SK-N-SH treated with all-trans-retinoic acid at 6 μM for 48 hours (cell line): ENCODE results near the gene ENC1.

Experiments
- ATAC-seq: fragments of 200-7000 bp; cut with Tn5 transposase; 3 replicates; pipeline ENCODE4 v1.9.1; 2020; ENCODE audit warnings: mild to moderate bottlenecking, moderate library complexity
- ARNTL ChIP-seq: fragments of 450-650 bp; formaldehyde crosslinking; IDR thresholded peaks from 2 replicates; pipeline ENCODE4 v1.5.0; 2020; ENCODE audit warnings: low read depth, mild to moderate bottlenecking, moderate library complexity, borderline replicate concordance
- BACH2 ChIP-seq: fragments of 250-450 bp; sonication (Bioruptor Pico); IDR thresholded peaks from 2 replicates; pipeline ENCODE4 v1.9.0; 2021; ENCODE audit warnings: mild to moderate bottlenecking, borderline replicate concordance
- CSDC2 ChIP-seq: fragments of 250-450 bp; sonication (Bioruptor Pico); IDR thresholded peaks from 2 replicates; pipeline ENCODE4 v1.5.0; 2020; ENCODE audit warnings: mild to moderate bottlenecking, moderate library complexity
- ESRRG ChIP-seq: fragments of 250-450 bp; sonication (Bioruptor Pico); IDR thresholded peaks from 2 replicates; pipeline ENCODE4 v1.6.1; 2021; ENCODE audit warnings: mild to moderate bottlenecking
- GLIS3 ChIP-seq: fragments of 250-450 bp; sonication (Bioruptor Pico); IDR thresholded peaks from 2 replicates; pipeline ENCODE4 v1.5.0; 2020; ENCODE audit warnings: mild to moderate bottlenecking, moderate library complexity
- ISL1 ChIP-seq: fragments of 250-450 bp; sonication (Bioruptor Pico); IDR thresholded peaks from 2 replicates; pipeline ENCODE4 v2.1.2; 2022; ENCODE audit warnings: mild to moderate bottlenecking, moderate library complexity
- OSR1 ChIP-seq: fragments of 250-450 bp; sonication (Bioruptor Pico); IDR thresholded peaks from 2 replicates; pipeline ENCODE4 v1.8.0; 2022; ENCODE audit warnings: moderate library complexity, mild to moderate bottlenecking, inconsistent platforms
- RARB ChIP-seq: fragments of 250-450 bp; sonication (Bioruptor Pico); IDR thresholded peaks from 2 replicates; pipeline ENCODE4 v1.8.0; 2021; ENCODE audit warnings: mild to moderate bottlenecking, moderate library complexity
- SNAI2 ChIP-seq: fragments of 250-450 bp; sonication (Bioruptor Pico); IDR thresholded peaks from 2 replicates; pipeline ENCODE4 v1.5.0; 2020; ENCODE audit warnings: mild to moderate bottlenecking, moderate library complexity
- TOX ChIP-seq: fragments of 250-450 bp; sonication (Bioruptor Pico); IDR thresholded peaks from 2 replicates; pipeline ENCODE4 v1.8.0; 2021; ENCODE audit warnings: mild to moderate bottlenecking, moderate library complexity, borderline replicate concordance
- ZC3H10 ChIP-seq: fragments of 250-450 bp; sonication (Bioruptor Pico); IDR thresholded peaks from 2 replicates; pipeline ENCODE4 v1.5.1; 2021; ENCODE audit warnings: mild to moderate bottlenecking, moderate library complexity
- ZFP3 ChIP-seq: fragments of 250-450 bp; sonication (Bioruptor Pico); IDR thresholded peaks from 2 replicates; pipeline ENCODE4 v1.5.0; 2020; ENCODE audit warnings: mild to moderate bottlenecking, moderate library complexity
- ZFP30 ChIP-seq: fragments of 450-650 bp; formaldehyde crosslinking; IDR thresholded peaks from 2 replicates; pipeline ENCODE4 v1.5.0; 2022; ENCODE audit warnings: mild to moderate bottlenecking, moderate library complexity
- ZNF565 ChIP-seq: fragments of 450-650 bp; formaldehyde crosslinking; conservative IDR thresholded peaks from 2 replicates; pipeline ENCODE4 v1.5.0; 2020; ENCODE audit warnings: low read depth, mild to moderate bottlenecking, moderate library complexity
- ZNF8 ChIP-seq: fragments of 450-650 bp; formaldehyde crosslinking; IDR thresholded peaks from 2 replicates; pipeline ENCODE4 v1.5.0; 2020; ENCODE audit warnings: mild to moderate bottlenecking, moderate library complexity
- TF ChIP-seq, protein P1 (sequence below): fragments of 250-450 bp; sonication (Bioruptor Pico); IDR thresholded peaks from 2 replicates; pipeline ENCODE4 v1.8.0; 2021; ENCODE audit warnings: low read depth, mild to moderate bottlenecking, moderate library complexity, borderline replicate concordance
- TF ChIP-seq, protein P2 (sequence below): fragments of 250-450 bp; sonication (Bioruptor Pico); IDR thresholded peaks from 2 replicates; pipeline ENCODE4 v1.5.1; 2020; ENCODE audit warnings: low read depth, mild to moderate bottlenecking, moderate library complexity
- TF ChIP-seq, protein P3 (sequence below): fragments of 250-450 bp; sonication (Bioruptor Pico); IDR thresholded peaks from 2 replicates; pipeline ENCODE4 v1.8.0; 2020; ENCODE audit warnings: mild to moderate bottlenecking, moderate library complexity, borderline replicate concordance
- TF ChIP-seq, protein P4 (sequence below): fragments of 250-450 bp; sonication (Bioruptor Pico); IDR thresholded peaks from 2 replicates; pipeline ENCODE4 v1.5.0; 2020; ENCODE audit warnings: mild to moderate bottlenecking, moderate library complexity

The ENC1 gene

DNA sequence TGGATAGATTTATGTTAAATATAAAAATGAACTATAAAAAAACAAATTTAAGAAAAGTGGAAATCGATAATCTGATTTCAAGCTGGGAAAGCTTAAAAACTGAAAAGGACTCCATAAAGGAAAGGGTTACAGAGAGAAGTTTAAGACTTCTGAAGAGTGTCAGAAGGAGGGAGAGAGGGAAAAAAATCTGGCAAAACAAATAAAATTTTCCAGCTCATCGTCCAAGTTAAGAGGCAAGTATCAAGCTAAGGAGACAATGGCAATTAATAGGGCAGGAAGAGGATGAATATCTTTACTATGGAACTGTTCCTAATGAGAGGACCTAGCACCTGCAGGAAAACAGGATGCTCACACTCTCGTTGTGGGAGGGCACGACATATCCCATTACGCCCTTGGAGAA, 24.0 kb upstream of the ENC1 start:
- TF ChIP-seq ZC3H10 (CRISPR knock-in tag) (no peak), ESRRG (no peak), ZFP30 (CRISPR knock-in tag) (no peak), TOX (CRISPR knock-in tag) (no peak), BACH2 (CRISPR knock-in tag) (no peak), SNAI2 (CRISPR knock-in tag) (no peak), OSR1 (no peak)
- TF ChIP-seq, protein P1, sequence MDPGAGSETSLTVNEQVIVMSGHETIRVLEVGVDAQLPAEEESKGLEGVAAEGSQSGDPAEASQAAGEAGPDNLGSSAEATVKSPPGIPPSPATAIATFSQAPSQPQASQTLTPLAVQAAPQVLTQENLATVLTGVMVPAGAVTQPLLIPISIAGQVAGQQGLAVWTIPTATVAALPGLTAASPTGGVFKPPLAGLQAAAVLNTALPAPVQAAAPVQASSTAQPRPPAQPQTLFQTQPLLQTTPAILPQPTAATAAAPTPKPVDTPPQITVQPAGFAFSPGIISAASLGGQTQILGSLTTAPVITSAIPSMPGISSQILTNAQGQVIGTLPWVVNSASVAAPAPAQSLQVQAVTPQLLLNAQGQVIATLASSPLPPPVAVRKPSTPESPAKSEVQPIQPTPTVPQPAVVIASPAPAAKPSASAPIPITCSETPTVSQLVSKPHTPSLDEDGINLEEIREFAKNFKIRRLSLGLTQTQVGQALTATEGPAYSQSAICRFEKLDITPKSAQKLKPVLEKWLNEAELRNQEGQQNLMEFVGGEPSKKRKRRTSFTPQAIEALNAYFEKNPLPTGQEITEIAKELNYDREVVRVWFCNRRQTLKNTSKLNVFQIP (CRISPR knock-in tag): no peak
- TF ChIP-seq, protein P2, sequence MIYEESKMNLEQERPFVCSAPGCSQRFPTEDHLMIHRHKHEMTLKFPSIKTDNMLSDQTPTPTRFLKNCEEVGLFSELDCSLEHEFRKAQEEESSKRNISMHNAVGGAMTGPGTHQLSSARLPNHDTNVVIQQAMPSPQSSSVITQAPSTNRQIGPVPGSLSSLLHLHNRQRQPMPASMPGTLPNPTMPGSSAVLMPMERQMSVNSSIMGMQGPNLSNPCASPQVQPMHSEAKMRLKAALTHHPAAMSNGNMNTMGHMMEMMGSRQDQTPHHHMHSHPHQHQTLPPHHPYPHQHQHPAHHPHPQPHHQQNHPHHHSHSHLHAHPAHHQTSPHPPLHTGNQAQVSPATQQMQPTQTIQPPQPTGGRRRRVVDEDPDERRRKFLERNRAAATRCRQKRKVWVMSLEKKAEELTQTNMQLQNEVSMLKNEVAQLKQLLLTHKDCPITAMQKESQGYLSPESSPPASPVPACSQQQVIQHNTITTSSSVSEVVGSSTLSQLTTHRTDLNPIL (CRISPR knock-in tag): no peak
- TF ChIP-seq, protein P3, sequence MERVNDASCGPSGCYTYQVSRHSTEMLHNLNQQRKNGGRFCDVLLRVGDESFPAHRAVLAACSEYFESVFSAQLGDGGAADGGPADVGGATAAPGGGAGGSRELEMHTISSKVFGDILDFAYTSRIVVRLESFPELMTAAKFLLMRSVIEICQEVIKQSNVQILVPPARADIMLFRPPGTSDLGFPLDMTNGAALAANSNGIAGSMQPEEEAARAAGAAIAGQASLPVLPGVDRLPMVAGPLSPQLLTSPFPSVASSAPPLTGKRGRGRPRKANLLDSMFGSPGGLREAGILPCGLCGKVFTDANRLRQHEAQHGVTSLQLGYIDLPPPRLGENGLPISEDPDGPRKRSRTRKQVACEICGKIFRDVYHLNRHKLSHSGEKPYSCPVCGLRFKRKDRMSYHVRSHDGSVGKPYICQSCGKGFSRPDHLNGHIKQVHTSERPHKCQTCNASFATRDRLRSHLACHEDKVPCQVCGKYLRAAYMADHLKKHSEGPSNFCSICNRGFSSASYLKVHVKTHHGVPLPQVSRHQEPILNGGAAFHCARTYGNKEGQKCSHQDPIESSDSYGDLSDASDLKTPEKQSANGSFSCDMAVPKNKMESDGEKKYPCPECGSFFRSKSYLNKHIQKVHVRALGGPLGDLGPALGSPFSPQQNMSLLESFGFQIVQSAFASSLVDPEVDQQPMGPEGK (CRISPR knock-in tag): no peak
- TF ChIP-seq, all 23 proteins: peak for 0
- ATAC-seq: no peak

DNA sequence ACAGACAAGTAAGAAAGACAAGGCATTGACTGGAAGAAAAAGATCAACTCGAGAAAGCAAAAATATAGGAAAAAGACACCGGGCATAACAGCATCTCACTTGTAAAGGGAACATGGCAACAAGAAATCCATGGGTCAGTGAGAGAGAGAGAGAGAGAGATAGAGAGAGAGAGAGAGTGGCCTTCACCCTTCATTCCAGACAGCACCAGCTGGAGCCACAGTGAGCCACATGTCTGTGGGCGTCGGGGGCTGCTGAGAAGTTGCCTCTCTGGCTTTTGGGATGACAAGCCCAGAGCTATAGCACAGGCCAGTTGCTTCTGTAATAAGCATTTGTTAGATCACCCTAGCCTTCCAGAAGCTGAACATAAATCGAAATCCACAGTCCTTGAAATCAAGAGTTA, 20.3 kb upstream of the ENC1 start:
- ATAC-seq: no peak
- no peak for TF ChIP-seq ESRRG
- TF ChIP-seq, protein P3 (CRISPR knock-in tag): no peak
- no peak for TF ChIP-seq ARNTL (CRISPR knock-in tag)
- TF ChIP-seq RARB (CRISPR knock-in tag): no peak
- TF ChIP-seq ZNF565 (CRISPR knock-in tag): no peak
- TF ChIP-seq CSDC2: no peak
- TF ChIP-seq OSR1: no peak
- no peak for TF ChIP-seq ZNF8 (CRISPR knock-in tag)
- TF ChIP-seq, all 23 proteins: peak for 0

DNA sequence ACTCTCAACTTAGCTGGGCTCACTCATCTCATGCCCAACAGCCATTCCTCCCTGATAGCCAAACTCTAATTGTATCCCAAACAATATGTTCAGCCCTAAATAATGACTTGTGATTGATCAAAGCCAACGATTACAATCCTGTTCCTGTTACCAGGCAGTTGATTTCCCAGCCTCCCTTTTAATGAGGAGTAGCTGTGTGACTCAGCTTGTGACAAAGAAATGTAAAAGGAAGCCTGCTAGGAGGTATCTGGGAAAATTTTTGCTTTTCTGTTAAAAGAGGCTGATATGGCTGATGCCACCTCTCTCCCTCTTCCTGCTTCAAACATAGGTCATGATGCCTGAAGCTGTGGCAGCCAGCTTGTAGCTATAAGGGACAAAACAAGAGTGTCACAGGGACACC, 19.6 kb upstream of the ENC1 start:
- no peak for TF ChIP-seq ZFP3 (CRISPR knock-in tag)
- no peak for TF ChIP-seq ARNTL (CRISPR knock-in tag)
- TF ChIP-seq SNAI2 (CRISPR knock-in tag): no peak
- TF ChIP-seq ESRRG: no peak
- TF ChIP-seq ISL1 (CRISPR knock-in tag): no peak
- TF ChIP-seq, protein P3 (CRISPR knock-in tag): no peak
- TF ChIP-seq, protein P1 (CRISPR knock-in tag): no peak
- TF ChIP-seq, protein P4, sequence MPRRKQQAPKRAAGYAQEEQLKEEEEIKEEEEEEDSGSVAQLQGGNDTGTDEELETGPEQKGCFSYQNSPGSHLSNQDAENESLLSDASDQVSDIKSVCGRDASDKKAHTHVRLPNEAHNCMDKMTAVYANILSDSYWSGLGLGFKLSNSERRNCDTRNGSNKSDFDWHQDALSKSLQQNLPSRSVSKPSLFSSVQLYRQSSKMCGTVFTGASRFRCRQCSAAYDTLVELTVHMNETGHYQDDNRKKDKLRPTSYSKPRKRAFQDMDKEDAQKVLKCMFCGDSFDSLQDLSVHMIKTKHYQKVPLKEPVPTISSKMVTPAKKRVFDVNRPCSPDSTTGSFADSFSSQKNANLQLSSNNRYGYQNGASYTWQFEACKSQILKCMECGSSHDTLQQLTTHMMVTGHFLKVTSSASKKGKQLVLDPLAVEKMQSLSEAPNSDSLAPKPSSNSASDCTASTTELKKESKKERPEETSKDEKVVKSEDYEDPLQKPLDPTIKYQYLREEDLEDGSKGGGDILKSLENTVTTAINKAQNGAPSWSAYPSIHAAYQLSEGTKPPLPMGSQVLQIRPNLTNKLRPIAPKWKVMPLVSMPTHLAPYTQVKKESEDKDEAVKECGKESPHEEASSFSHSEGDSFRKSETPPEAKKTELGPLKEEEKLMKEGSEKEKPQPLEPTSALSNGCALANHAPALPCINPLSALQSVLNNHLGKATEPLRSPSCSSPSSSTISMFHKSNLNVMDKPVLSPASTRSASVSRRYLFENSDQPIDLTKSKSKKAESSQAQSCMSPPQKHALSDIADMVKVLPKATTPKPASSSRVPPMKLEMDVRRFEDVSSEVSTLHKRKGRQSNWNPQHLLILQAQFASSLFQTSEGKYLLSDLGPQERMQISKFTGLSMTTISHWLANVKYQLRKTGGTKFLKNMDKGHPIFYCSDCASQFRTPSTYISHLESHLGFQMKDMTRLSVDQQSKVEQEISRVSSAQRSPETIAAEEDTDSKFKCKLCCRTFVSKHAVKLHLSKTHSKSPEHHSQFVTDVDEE (CRISPR knock-in tag): no peak
- TF ChIP-seq ZFP30 (CRISPR knock-in tag): no peak
- no peak for TF ChIP-seq ZNF8 (CRISPR knock-in tag)
- TF ChIP-seq BACH2 (CRISPR knock-in tag): no peak
- no peak for TF ChIP-seq GLIS3 (CRISPR knock-in tag)
- no peak for ATAC-seq
